ENCODE results near the gene SHF. TPM values are rescaled to one million over a fixed set of nuclear protein-coding genes. Genes with fewer than 3 reads are reported as not detected.

The SHF gene
- total RNA-seq, 1 donor from 2014 or later, result 32.2 TPM

DNA sequence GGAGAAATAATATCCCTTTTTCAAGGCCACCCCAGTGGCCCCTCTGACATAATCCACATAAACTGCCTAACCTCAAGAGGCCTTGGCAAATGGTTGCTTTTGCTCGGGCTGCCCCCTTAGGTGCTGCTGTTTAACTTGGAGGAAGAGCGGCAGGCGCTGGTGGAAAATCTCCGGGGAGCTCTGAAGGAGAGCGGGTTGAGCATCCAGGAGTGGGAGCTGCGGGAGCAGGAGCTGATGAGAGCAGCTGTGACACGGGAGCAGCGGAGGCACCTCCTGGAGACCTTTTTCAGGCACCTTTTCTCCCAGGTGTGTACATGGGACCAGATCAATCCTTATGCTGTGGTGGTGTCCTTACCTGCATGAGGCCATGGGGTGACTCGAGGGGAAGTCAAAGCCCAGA is 43.0 kb downstream of the SHF start:
- TF ChIP-seq EZH2phosphoT487 (IDR thresholded peaks at IDR 0.05) (no peak), EZH2 (IDR thresholded peaks at IDR 0.05) (no peak), CTCF (IDR thresholded peaks at IDR 0.05) (no peak)
- no peaks in the 10 kb centered on the region for H3K79me2 ChIP-seq (ENCODE audit: low read depth)
- H3K27ac ChIP-seq, result no peak overlapping the region
- no peak for DNase-seq (ENCODE audit: low spot score)
- Mint-ChIP-seq H3K9me3 (no peaks in the 10 kb centered on the region), H3K4me1 (no peaks in the 10 kb centered on the region), H3K4me3 (no peak overlapping the region), H3K36me3 (no peaks in the 10 kb centered on the region), H3K27ac (no peak overlapping the region), H3K27me3 (ENCODE audit: insufficient read depth, low read depth) (peaks cover 10% of the 10 kb centered on the region)
- H3K4me3 ChIP-seq, result no peak overlapping the region
- no peak overlapping the region for H3K9ac ChIP-seq
- peaks cover 7% of the 10 kb centered on the region for H3K4me1 ChIP-seq
- H3K4me2 ChIP-seq, result no peak overlapping the region
- H3K9me3 ChIP-seq (ENCODE audit: low read depth), result no peaks in the 10 kb centered on the region
- no peak overlapping the region for H2AFZ ChIP-seq (replicated peaks)
- H3F3A ChIP-seq (ENCODE audit: low read depth), result no peaks in the 10 kb centered on the region
- H4K20me1 ChIP-seq (ENCODE audit: low read depth), result no peaks in the 10 kb centered on the region
- H3K27me3 ChIP-seq, result peaks cover 6% of the 10 kb centered on the region
- H3K36me3 ChIP-seq, result no peaks in the 10 kb centered on the region

DNA sequence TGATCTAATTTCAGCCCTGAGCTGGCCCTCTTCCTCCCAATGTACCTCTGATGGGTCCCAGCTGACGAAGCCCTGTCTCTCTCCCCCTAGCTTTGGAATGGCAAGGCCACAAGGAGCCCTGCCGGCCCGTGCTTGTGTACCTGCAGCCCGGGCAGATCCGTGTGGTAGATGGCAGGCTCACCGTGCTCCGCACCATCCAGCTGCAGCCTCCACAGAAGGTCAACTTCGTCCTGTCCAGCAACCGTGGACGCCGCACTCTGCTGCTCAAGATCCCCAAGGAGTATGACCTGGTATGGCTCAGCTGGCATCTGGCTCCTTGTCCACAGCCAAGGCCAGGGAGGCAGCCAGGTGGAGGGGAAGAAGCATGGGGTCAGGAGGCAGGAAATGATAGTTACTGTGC is 43.8 kb downstream of the SHF start:
- H3F3A ChIP-seq (ENCODE audit: low read depth), result no peaks in the 10 kb centered on the region
- H3K4me1 Mint-ChIP-seq, result no peaks in the 10 kb centered on the region
- DNase-seq (ENCODE audit: low spot score), result no peak
- H3K4me2 ChIP-seq, result no peak overlapping the region
- H3K4me3 ChIP-seq, result no peak overlapping the region
- TF ChIP-seq EZH2phosphoT487 (IDR thresholded peaks at IDR 0.05) (no peak), EZH2 (IDR thresholded peaks at IDR 0.05) (no peak), CTCF (IDR thresholded peaks at IDR 0.05) (no peak)
- peaks cover 6% of the 10 kb centered on the region for H3K27me3 ChIP-seq
- no peak overlapping the region for H3K27ac Mint-ChIP-seq
- H3K9ac ChIP-seq, result no peak overlapping the region
- H3K4me3 Mint-ChIP-seq, result no peak overlapping the region
- no peaks in the 10 kb centered on the region for H4K20me1 ChIP-seq (ENCODE audit: low read depth)
- no peaks in the 10 kb centered on the region for H3K79me2 ChIP-seq (ENCODE audit: low read depth)
- H3K9me3 ChIP-seq (ENCODE audit: low read depth), result no peaks in the 10 kb centered on the region
- H3K9me3 Mint-ChIP-seq, result no peaks in the 10 kb centered on the region
- H2AFZ ChIP-seq (replicated peaks), result no peak overlapping the region
- peaks cover 9% of the 10 kb centered on the region for H3K27me3 Mint-ChIP-seq (ENCODE audit: insufficient read depth, low read depth)
- no peaks in the 10 kb centered on the region for H3K36me3 ChIP-seq
- H3K4me1 ChIP-seq, result peaks cover 1% of the 10 kb centered on the region
- no peak overlapping the region for H3K27ac ChIP-seq
- no peaks in the 10 kb centered on the region for H3K36me3 Mint-ChIP-seq

DNA sequence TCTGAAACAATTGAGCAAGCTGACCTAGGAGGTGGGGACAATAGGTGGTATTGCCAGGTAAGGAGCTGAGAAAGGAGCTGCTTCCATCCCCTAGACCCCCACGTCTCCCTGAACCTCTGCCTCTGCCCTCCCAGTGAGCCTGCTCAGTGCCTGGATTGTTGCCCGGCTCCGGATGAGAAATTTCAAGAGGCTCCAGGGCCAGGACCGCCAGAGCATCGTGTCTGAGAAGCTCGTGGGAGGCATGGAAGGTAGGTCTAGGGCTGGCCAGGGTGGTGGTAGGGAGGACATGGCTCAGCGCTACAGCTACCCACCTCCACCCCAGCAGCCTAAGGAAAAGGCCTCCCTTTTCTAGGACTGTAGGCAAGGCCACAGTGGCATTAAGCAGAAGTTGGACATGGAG is 44.7 kb downstream of the SHF start:
- no peak overlapping the region for H3K27ac ChIP-seq
- no peaks in the 10 kb centered on the region for H4K20me1 ChIP-seq (ENCODE audit: low read depth)
- H3K9me3 Mint-ChIP-seq, result no peaks in the 10 kb centered on the region
- no peaks in the 10 kb centered on the region for H3K4me1 Mint-ChIP-seq
- no peaks in the 10 kb centered on the region for H3K36me3 ChIP-seq
- peaks cover 6% of the 10 kb centered on the region for H3K27me3 ChIP-seq
- H3K27ac Mint-ChIP-seq, result no peak overlapping the region
- H3K4me3 ChIP-seq, result no peak overlapping the region
- no peak overlapping the region for H2AFZ ChIP-seq (replicated peaks)
- no peaks in the 10 kb centered on the region for H3F3A ChIP-seq (ENCODE audit: low read depth)
- H3K4me1 ChIP-seq, result no peaks in the 10 kb centered on the region
- TF ChIP-seq EZH2phosphoT487 (IDR thresholded peaks at IDR 0.05), result no peak
- no peak overlapping the region for H3K9ac ChIP-seq
- H3K4me3 Mint-ChIP-seq, result no peak overlapping the region
- H3K27me3 Mint-ChIP-seq (ENCODE audit: insufficient read depth, low read depth), result peaks cover 9% of the 10 kb centered on the region
- no peaks in the 10 kb centered on the region for H3K36me3 Mint-ChIP-seq
- no peak overlapping the region for H3K4me2 ChIP-seq
- no peak for DNase-seq (ENCODE audit: low spot score)
- no peaks in the 10 kb centered on the region for H3K9me3 ChIP-seq (ENCODE audit: low read depth)
- H3K79me2 ChIP-seq (ENCODE audit: low read depth), result no peaks in the 10 kb centered on the region

- DNase-seq (ENCODE audit: low spot score), result no peak
- H3K36me3 Mint-ChIP-seq, result no peaks in the 10 kb centered on the region
- peaks cover 19% of the 10 kb centered on the region for H3K27me3 ChIP-seq
- no peak overlapping the region for H3K4me3 ChIP-seq
- H3K9me3 ChIP-seq (ENCODE audit: low read depth), result no peaks in the 10 kb centered on the region
- no peak for TF ChIP-seq EZH2 (IDR thresholded peaks at IDR 0.05)
- TF ChIP-seq CTCF (IDR thresholded peaks at IDR 0.05), result no peak
- no peak for TF ChIP-seq EZH2phosphoT487 (IDR thresholded peaks at IDR 0.05)
- H3K27ac Mint-ChIP-seq, result no peak overlapping the region
- no peaks in the 10 kb centered on the region for H3K36me3 ChIP-seq
- H3K4me2 ChIP-seq, result no peak overlapping the region
- no peaks in the 10 kb centered on the region for H3K9me3 Mint-ChIP-seq
- H4K20me1 ChIP-seq (ENCODE audit: low read depth), result no peaks in the 10 kb centered on the region
- H2AFZ ChIP-seq (replicated peaks), result no peak overlapping the region
- H3K9ac ChIP-seq, result no peak overlapping the region
- no peak overlapping the region for H3K4me3 Mint-ChIP-seq
- no peaks in the 10 kb centered on the region for H3K4me1 Mint-ChIP-seq
- no peak overlapping the region for H3K27ac ChIP-seq
- no peaks in the 10 kb centered on the region for H3F3A ChIP-seq (ENCODE audit: low read depth)
- H3K4me1 ChIP-seq, result no peaks in the 10 kb centered on the region
- H3K27me3 Mint-ChIP-seq (ENCODE audit: insufficient read depth, low read depth), result peaks cover 11% of the 10 kb centered on the region
- H3K79me2 ChIP-seq (ENCODE audit: low read depth), result no peaks in the 10 kb centered on the region
Measured at GRCh38 chr15:45141386-45141785, 46.4 kb downstream of the SHF start.
